Bronchial epithelial cell (primary cell): ENCODE measurements around the gene LLGL1. TPM values are rescaled to one million over a fixed set of nuclear protein-coding genes. Genes with fewer than 3 reads are reported as not detected.
"Not testable (repeated sequence)": the region's sequence is repeated elsewhere in the genome, so short reads cannot be mapped to it uniquely, and the experiment has no call there.

Experiments
- DNase-seq: peaks from one replicate; pipeline ENCODE4 v3.0.0-alpha.2; 2010; ENCODE audit warnings: low read depth
- FAIRE-seq: peaks from 2 replicates; lab custom pipeline; 2011; peaks lifted over from hg19 to GRCh38; lab: Jason Lieb, UNC
- H3K27me3 ChIP-seq: 2 replicates; pipeline ENCODE4 v1.5.1; 2011; ENCODE audit warnings: low read length; ENCODE audit not compliant: control insufficient read depth, insufficient read depth
- H3K36me3 ChIP-seq: 2 replicates; pipeline ENCODE4 v1.5.1; 2011; ENCODE audit warnings: low read length; ENCODE audit not compliant: control insufficient read depth, insufficient read depth
- H3K4me3 ChIP-seq: 2 replicates; pipeline ENCODE4 v1.5.1; 2011; ENCODE audit warnings: mild to moderate bottlenecking, low read depth, low read length, control low read depth
- CTCF ChIP-seq: IDR thresholded peaks from 2 replicates; pipeline ENCODE4 v1.5.1; 2011; ENCODE audit warnings: mild to moderate bottlenecking, moderate library complexity, low read length, control low read depth, inconsistent platforms; ENCODE audit not compliant: insufficient read depth, severe bottlenecking
- total RNA-seq: library from RNA; depleted of rRNA; stranded (reverse); fragments of >200 nt; gene quantifications from 2 replicates; pipeline ENCODE4 v1.2.1, GENCODE V29; 2014

Gene LLGL1
- total RNA-seq, 1 donor from 2014 or later: 20.0 TPM

GRCh38 chr17:18208092-18208491, 17.3 kb upstream of the LLGL1 start:
- peaks cover 29% of the 10 kb centered on the region for H3K36me3 ChIP-seq
- no peak for FAIRE-seq

GRCh38 chr17:18213666-18214270, 11.7 kb upstream of the LLGL1 start:
- no peak for FAIRE-seq
- TF ChIP-seq CTCF: no peak
- DNase-seq: no peak
- Histone ChIP-seq H3K27me3 (no peaks in the 10 kb centered on the region), H3K4me3 (no peak overlapping the region), H3K36me3 (peaks cover 7% of the 10 kb centered on the region)

More at GRCh38 chr17:18208092-18208491, 17.3 kb upstream of the LLGL1 start:
- no peaks in the 10 kb centered on the region for H3K27me3 ChIP-seq
- H3K4me3 ChIP-seq: no peak overlapping the region
- no peak for TF ChIP-seq CTCF
- no peak for DNase-seq

- H3K4me3 ChIP-seq, DNase-seq, FAIRE-seq, H3K36me3 ChIP-seq, H3K27me3 ChIP-seq: not testable (repeated sequence)
Observed at GRCh38 chr17:18216906-18217305, 8.5 kb upstream of the LLGL1 start.

- DNase-seq: peak; percentile 48
- peak; percentile 70 for FAIRE-seq
Observed at GRCh38 chr17:18217412-18218015, 7.9 kb upstream of the LLGL1 start.

GRCh38 chr17:18218756-18219415, 6.5 kb upstream of the LLGL1 start:
- H3K27me3 ChIP-seq: no peaks in the 10 kb centered on the region
- DNase-seq: no peak
- no peaks in the 10 kb centered on the region for H3K36me3 ChIP-seq
- H3K4me3 ChIP-seq: no peak overlapping the region
- no peak for TF ChIP-seq CTCF
- FAIRE-seq: peak; percentile 55

More at GRCh38 chr17:18217412-18218015, 7.9 kb upstream of the LLGL1 start:
- Histone ChIP-seq H3K27me3 (no peaks in the 10 kb centered on the region), H3K36me3 (no peaks in the 10 kb centered on the region), H3K4me3 (no peak overlapping the region)
- TF ChIP-seq CTCF: peak; percentile 99

GRCh38 chr17:18224053-18224386, 1.4 kb upstream of the LLGL1 start:
- Histone ChIP-seq H3K36me3 (no peaks in the 10 kb centered on the region), H3K4me3 (no peak overlapping the region), H3K27me3 (no peaks in the 10 kb centered on the region)
- no peak for DNase-seq
- FAIRE-seq: no peak
- no peak for TF ChIP-seq CTCF
